Endodermal cell (in vitro differentiated cells): ENCODE results near the gene ATG10. TPM values are rescaled to one million over a fixed set of nuclear protein-coding genes. Genes with fewer than 3 reads are reported as not detected.

ENCODE experiments used
- DNase-seq: peaks from one replicate; pipeline ENCODE4 v3.0.0-alpha.2; 2017
- H3K27ac ChIP-seq: 2 replicates; pipeline ENCODE4 v1.5.1; 2013; ENCODE audit warnings: mild to moderate bottlenecking, low read depth, low read length, moderate library complexity
- H3K27me3 ChIP-seq: 2 replicates; pipeline ENCODE4 v1.6.1; 2013; ENCODE audit warnings: mild to moderate bottlenecking, low read length, moderate library complexity; ENCODE audit not compliant: insufficient read depth, control insufficient read depth, poor library complexity, severe bottlenecking
- H3K36me3 ChIP-seq: 2 replicates; pipeline ENCODE4 v1.7.0; 2013; ENCODE audit warnings: mild to moderate bottlenecking, low read length, moderate library complexity; ENCODE audit not compliant: control insufficient read depth, insufficient read depth
- H3K4me1 ChIP-seq: one replicate; pipeline ENCODE4 v1.7.0; 2013; ENCODE audit warnings: low read length; ENCODE audit not compliant: control insufficient read depth, insufficient read depth
- H3K4me3 ChIP-seq: 2 replicates; pipeline ENCODE4 v1.5.1; 2013; ENCODE audit warnings: mild to moderate bottlenecking, low read length, moderate library complexity
- H3K9ac ChIP-seq: 2 replicates; pipeline ENCODE4 v1.6.1; 2013; ENCODE audit warnings: mild to moderate bottlenecking, low read length, moderate library complexity; ENCODE audit not compliant: poor library complexity, severe bottlenecking; ENCODE audit errors: extremely low read depth
- H3K9me3 ChIP-seq: 2 replicates; pipeline ENCODE4 v1.6.1; 2013; ENCODE audit warnings: mild to moderate bottlenecking, low read length, moderate library complexity; ENCODE audit not compliant: control insufficient read depth
- H3K27ac Mint-ChIP-seq: 2 replicates; pipeline ENCODE4 v1.8.0; 2020; ENCODE audit warnings: mixed read lengths
- H3K27me3 Mint-ChIP-seq: 2 replicates; pipeline ENCODE4 v1.8.0; 2021; ENCODE audit warnings: mild to moderate bottlenecking, mixed read lengths; ENCODE audit not compliant: insufficient read depth
- H3K36me3 Mint-ChIP-seq: 2 replicates; pipeline ENCODE4 v1.8.0; 2020; ENCODE audit warnings: low read depth, mixed read lengths
- H3K4me1 Mint-ChIP-seq: 2 replicates; pipeline ENCODE4 v1.8.0; 2020; ENCODE audit warnings: mixed read lengths
- H3K4me3 Mint-ChIP-seq: 2 replicates; pipeline ENCODE4 v1.8.0; 2020; ENCODE audit warnings: mild to moderate bottlenecking, moderate library complexity, mixed read lengths
- H3K9me3 Mint-ChIP-seq: 2 replicates; pipeline ENCODE4 v1.8.0; 2020; ENCODE audit warnings: mild to moderate bottlenecking, mixed read lengths
- WGBS, 2 experiments: methylation state at CpG; one replicate each; pipeline versions ENCODE4 v1.1.5 to v1.1.7; 2013; ENCODE audit warnings: missing lambda C conversion rate in 2 of 2, mixed read lengths in 1 of 2; ENCODE audit not compliant: insufficient coverage in 1 of 2, insufficient read length in 1 of 2; 5-methylcytosine and 5-hydroxymethylcytosine counted together
- total RNA-seq, 2 donors: library from RNA; stranded (reverse); fragmentation: NEBNext Ultra II Directional in 1 of 2; extraction: Animal tissue kit (Norgen Biotek cat#: 25700) in 1 of 2; gene quantifications; 2 replicates in 1 of 2; 3 replicates in 1 of 2; pipeline ENCODE4 v1.2.1, GENCODE V29; 2021
- TF ChIP-seq, protein P1 (sequence below): fragments of 200-600 bp; sonication (generic); conservative IDR thresholded peaks from 2 replicates; pipeline ENCODE4 v1.5.0; 2021; ENCODE audit warnings: antibody characterized with exemption, mild to moderate bottlenecking

Gene ATG10
- total RNA-seq, 2 donors from 2014 or later = 17.9 to 22.6 TPM

- peaks cover 6% of the 10 kb centered on the region for H3K4me1 ChIP-seq
- TF ChIP-seq, protein P1, sequence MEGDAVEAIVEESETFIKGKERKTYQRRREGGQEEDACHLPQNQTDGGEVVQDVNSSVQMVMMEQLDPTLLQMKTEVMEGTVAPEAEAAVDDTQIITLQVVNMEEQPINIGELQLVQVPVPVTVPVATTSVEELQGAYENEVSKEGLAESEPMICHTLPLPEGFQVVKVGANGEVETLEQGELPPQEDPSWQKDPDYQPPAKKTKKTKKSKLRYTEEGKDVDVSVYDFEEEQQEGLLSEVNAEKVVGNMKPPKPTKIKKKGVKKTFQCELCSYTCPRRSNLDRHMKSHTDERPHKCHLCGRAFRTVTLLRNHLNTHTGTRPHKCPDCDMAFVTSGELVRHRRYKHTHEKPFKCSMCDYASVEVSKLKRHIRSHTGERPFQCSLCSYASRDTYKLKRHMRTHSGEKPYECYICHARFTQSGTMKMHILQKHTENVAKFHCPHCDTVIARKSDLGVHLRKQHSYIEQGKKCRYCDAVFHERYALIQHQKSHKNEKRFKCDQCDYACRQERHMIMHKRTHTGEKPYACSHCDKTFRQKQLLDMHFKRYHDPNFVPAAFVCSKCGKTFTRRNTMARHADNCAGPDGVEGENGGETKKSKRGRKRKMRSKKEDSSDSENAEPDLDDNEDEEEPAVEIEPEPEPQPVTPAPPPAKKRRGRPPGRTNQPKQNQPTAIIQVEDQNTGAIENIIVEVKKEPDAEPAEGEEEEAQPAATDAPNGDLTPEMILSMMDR = no peak
- no peaks in the 10 kb centered on the region for H3K27me3 ChIP-seq
- no peaks in the 10 kb centered on the region for H3K36me3 Mint-ChIP-seq
- H3K4me3 ChIP-seq = no peak overlapping the region
- H3K36me3 ChIP-seq = no peaks in the 10 kb centered on the region
- no peaks in the 10 kb centered on the region for H3K9me3 Mint-ChIP-seq
- H3K27ac Mint-ChIP-seq = no peak overlapping the region
- H3K9ac ChIP-seq = no peak overlapping the region
- no peak overlapping the region for H3K27ac ChIP-seq
- no peaks in the 10 kb centered on the region for H3K9me3 ChIP-seq
- H3K4me3 Mint-ChIP-seq = no peak overlapping the region
- WGBS, 2 experiments = 80% methylated on average over 3 of the region's 3 CpGs; no CpG with 5 or more reads in 1 of the 2 experiments
- no peaks in the 10 kb centered on the region for H3K27me3 Mint-ChIP-seq
- H3K4me1 Mint-ChIP-seq = peaks cover 30% of the 10 kb centered on the region
- no peak for DNase-seq
Measured at GRCh38 chr5:82106207-82106606, 134.4 kb downstream of the ATG10 start.

- H3K27ac ChIP-seq = no peak overlapping the region
Measured at GRCh38 chr5:82106756-82107155, 134.9 kb downstream of the ATG10 start.

GRCh38 chr5:82107267-82107666 lies 135.4 kb downstream of the ATG10 start:
- Histone ChIP-seq H3K4me1 (peaks cover 6% of the 10 kb centered on the region), H3K9me3 (no peaks in the 10 kb centered on the region), H3K36me3 (no peaks in the 10 kb centered on the region), H3K27ac (no peak overlapping the region), H3K9ac (no peak overlapping the region), H3K4me3 (no peak overlapping the region), H3K27me3 (no peaks in the 10 kb centered on the region)
- TF ChIP-seq, protein P1 = peak; percentile 69
- no peaks in the 10 kb centered on the region for H3K36me3 Mint-ChIP-seq
- H3K4me3 Mint-ChIP-seq = no peak overlapping the region
- H3K27ac Mint-ChIP-seq = no peak overlapping the region
- no peaks in the 10 kb centered on the region for H3K9me3 Mint-ChIP-seq
- DNase-seq = no peak
- no peaks in the 10 kb centered on the region for H3K27me3 Mint-ChIP-seq
- H3K4me1 Mint-ChIP-seq = peaks cover 30% of the 10 kb centered on the region

More at GRCh38 chr5:82106756-82107155, 134.9 kb downstream of the ATG10 start:
- Mint-ChIP-seq H3K4me1 (peaks cover 30% of the 10 kb centered on the region), H3K9me3 (no peaks in the 10 kb centered on the region), H3K27ac (peak overlapping the region; percentile 3), H3K27me3 (no peaks in the 10 kb centered on the region), H3K4me3 (no peak overlapping the region), H3K36me3 (no peaks in the 10 kb centered on the region)
- Histone ChIP-seq H3K4me3 (no peak overlapping the region), H3K9ac (no peak overlapping the region), H3K27me3 (no peaks in the 10 kb centered on the region), H3K36me3 (no peaks in the 10 kb centered on the region), H3K4me1 (peaks cover 6% of the 10 kb centered on the region), H3K9me3 (no peaks in the 10 kb centered on the region)
- TF ChIP-seq, protein P1 = no peak
- 38 to 41% methylated on average over 1 of the region's 1 CpG for WGBS, 2 experiments
- DNase-seq = no peak
